ENCODE measurements around the gene SALL4. TPM values are rescaled to one million over a fixed set of nuclear protein-coding genes. Genes with fewer than 3 reads are reported as not detected.
"Not testable (repeated sequence)": the region's sequence is repeated elsewhere in the genome, so short reads cannot be mapped to it uniquely, and the experiment has no call there.

Gene SALL4
- total RNA-seq, 1 experiment from 2014 or later: 279 TPM

DNA sequence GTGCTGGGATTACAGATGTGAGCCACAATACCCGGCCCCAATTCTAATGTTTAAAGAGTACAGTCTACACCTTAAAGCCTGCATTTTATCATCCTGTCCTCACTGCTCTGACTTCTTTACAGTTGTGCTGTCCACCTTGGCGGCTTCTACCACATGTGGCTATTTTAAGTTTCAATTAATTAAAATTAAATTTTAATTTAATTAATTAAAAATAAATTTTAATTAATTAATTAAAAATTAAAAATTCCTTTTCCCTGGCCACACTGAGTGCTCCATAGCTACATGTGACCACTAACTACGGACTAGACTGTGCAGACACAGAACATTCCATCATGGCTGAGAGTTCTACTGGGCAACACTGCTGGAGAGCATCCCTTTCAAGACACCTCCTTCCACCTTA is 61.5 kb downstream of the SALL4 start:
- Mint-ChIP-seq H3K36me3 (ENCODE audit: insufficient read depth in 1 of 3, low read depth in 3 of 3) (no peaks in the 10 kb centered on the region), H3K4me1 (peaks cover 8 to 10% of the 10 kb centered on the region in 2 experiments; a peak in 3 of 4 replicates), H3K4me3 (no peak overlapping the region), H3K27me3 (ENCODE audit: low read depth) (no peaks in the 10 kb centered on the region), H3K9me3 (no peaks in the 10 kb centered on the region), H3K27ac (no peak overlapping the region)
- Histone ChIP-seq H3K23ac (ENCODE audit: insufficient read length, low read depth, low read length) (no peak overlapping the region), H4K5ac (ENCODE audit: insufficient read length, low read depth, low read length) (no peak overlapping the region), H2BK5ac (ENCODE audit: insufficient read length, low read length) (no peak overlapping the region), H3K56ac (ENCODE audit: insufficient read length, low read depth, low read length) (no peak overlapping the region), H3K14ac (ENCODE audit: insufficient read depth, low read length) (no peak overlapping the region), H4K8ac (replicated peaks; ENCODE audit: insufficient read length, low read depth, low read length) (no peak overlapping the region), H2AK5ac (ENCODE audit: insufficient read length, low read length) (no peak overlapping the region), H4K20me1 (ENCODE audit: control insufficient read depth, insufficient read depth, insufficient read length) (no peaks in the 10 kb centered on the region), H3K79me2 (ENCODE audit: insufficient read depth, low read length) (no peaks in the 10 kb centered on the region), H3K4ac (ENCODE audit: low read depth, low read length) (no peak overlapping the region), H2AFZ (ENCODE audit: low read length) (no peak overlapping the region), H3T11ph (ENCODE audit: low read length) (no peak overlapping the region), H3K27me3 (ENCODE audit: insufficient read depth, low read length) (no peaks in the 10 kb centered on the region), H3K23me2 (ENCODE audit: insufficient read length, low read depth, low read length, poor library complexity, severe bottlenecking) (no peaks in the 10 kb centered on the region), H3K27ac (ENCODE audit: insufficient read length, low read depth, low read length) (no peak overlapping the region), H3K79me1 (ENCODE audit: insufficient read depth, low read depth, low read length, poor library complexity, severe bottlenecking) (no peaks in the 10 kb centered on the region), H2BK12ac (ENCODE audit: insufficient read length, low read depth, low read length) (no peak overlapping the region), H3K18ac (ENCODE audit: insufficient read length, low read depth, low read length) (no peak overlapping the region), H2BK15ac (ENCODE audit: low read depth, low read length) (no peak overlapping the region), H3K9me3 (ENCODE audit: control insufficient read depth, low read depth, low read length) (no peaks in the 10 kb centered on the region), H4K91ac (ENCODE audit: insufficient read length, low read depth, low read length) (no peak overlapping the region), H3K4me2 (ENCODE audit: insufficient read depth, insufficient read length, low read length) (no peak overlapping the region), H3K9ac (ENCODE audit: extremely low read depth, insufficient read length, low read length) (no peak overlapping the region), H2BK120ac (ENCODE audit: low read depth, low read length, poor library complexity, severe bottlenecking) (no peak overlapping the region), H3K4me1 (ENCODE audit: insufficient read depth, low read length) (no peaks in the 10 kb centered on the region), H2BK20ac (ENCODE audit: low read depth, low read length, poor library complexity, severe bottlenecking) (no peak overlapping the region)
- no peak for DNase-seq
- TF ChIP-seq, protein P1, sequence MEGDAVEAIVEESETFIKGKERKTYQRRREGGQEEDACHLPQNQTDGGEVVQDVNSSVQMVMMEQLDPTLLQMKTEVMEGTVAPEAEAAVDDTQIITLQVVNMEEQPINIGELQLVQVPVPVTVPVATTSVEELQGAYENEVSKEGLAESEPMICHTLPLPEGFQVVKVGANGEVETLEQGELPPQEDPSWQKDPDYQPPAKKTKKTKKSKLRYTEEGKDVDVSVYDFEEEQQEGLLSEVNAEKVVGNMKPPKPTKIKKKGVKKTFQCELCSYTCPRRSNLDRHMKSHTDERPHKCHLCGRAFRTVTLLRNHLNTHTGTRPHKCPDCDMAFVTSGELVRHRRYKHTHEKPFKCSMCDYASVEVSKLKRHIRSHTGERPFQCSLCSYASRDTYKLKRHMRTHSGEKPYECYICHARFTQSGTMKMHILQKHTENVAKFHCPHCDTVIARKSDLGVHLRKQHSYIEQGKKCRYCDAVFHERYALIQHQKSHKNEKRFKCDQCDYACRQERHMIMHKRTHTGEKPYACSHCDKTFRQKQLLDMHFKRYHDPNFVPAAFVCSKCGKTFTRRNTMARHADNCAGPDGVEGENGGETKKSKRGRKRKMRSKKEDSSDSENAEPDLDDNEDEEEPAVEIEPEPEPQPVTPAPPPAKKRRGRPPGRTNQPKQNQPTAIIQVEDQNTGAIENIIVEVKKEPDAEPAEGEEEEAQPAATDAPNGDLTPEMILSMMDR (conservative IDR thresholded peaks at IDR 0.05): no peak
- WGBS (ENCODE audit: extremely low coverage, insufficient read length, low lambda C conversion rate): no CpG with 5 or more reads among the region's 3 CpGs

DNA sequence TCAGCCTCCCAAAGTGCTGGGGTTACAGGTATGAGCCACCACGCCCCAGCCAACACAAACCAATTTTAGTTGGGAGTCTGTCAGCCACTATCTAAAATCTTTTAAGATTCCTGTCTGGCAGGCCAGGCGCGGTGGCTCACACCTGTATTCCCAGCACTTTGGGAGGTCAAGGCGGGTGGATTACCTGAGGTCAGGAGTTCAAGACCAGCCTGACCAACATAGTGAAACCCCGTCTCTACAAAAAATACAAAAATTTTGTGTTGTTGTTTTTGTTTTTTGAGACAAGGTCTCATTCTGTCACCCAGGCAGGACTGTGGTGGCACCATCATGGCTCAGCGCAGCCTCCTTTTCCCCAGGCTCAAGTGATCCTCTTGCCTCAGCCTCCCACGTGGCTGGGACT is 62.0 kb downstream of the SALL4 start:
- no CpG with 5 or more reads among the region's 7 CpGs for WGBS (ENCODE audit: extremely low coverage, insufficient read length, low lambda C conversion rate)
- H3K4me3 Mint-ChIP-seq; H3K79me2 ChIP-seq (ENCODE audit: insufficient read depth, low read length); H3K36me3 Mint-ChIP-seq (ENCODE audit: insufficient read depth in 1 of 3, low read depth in 3 of 3); H4K8ac ChIP-seq (replicated peaks; ENCODE audit: insufficient read length, low read depth, low read length); H3K27me3 Mint-ChIP-seq (ENCODE audit: low read depth); H2BK120ac ChIP-seq (ENCODE audit: low read depth, low read length, poor library complexity, severe bottlenecking); H3K18ac ChIP-seq (ENCODE audit: insufficient read length, low read depth, low read length); H3K27ac Mint-ChIP-seq; H2BK12ac ChIP-seq (ENCODE audit: insufficient read length, low read depth, low read length); H3K4me2 ChIP-seq (ENCODE audit: insufficient read depth, insufficient read length, low read length); H3K79me1 ChIP-seq (ENCODE audit: insufficient read depth, low read depth, low read length, poor library complexity, severe bottlenecking); H3K23ac ChIP-seq (ENCODE audit: insufficient read length, low read depth, low read length); H3K4me1 ChIP-seq (ENCODE audit: insufficient read depth, low read length); H3T11ph ChIP-seq (ENCODE audit: low read length); H4K91ac ChIP-seq (ENCODE audit: insufficient read length, low read depth, low read length); H3K23me2 ChIP-seq (ENCODE audit: insufficient read length, low read depth, low read length, poor library complexity, severe bottlenecking); H2AK5ac ChIP-seq (ENCODE audit: insufficient read length, low read length); H2BK5ac ChIP-seq (ENCODE audit: insufficient read length, low read length); DNase-seq; H2BK20ac ChIP-seq (ENCODE audit: low read depth, low read length, poor library complexity, severe bottlenecking); H3K14ac ChIP-seq (ENCODE audit: insufficient read depth, low read length); H3K27ac ChIP-seq (ENCODE audit: insufficient read length, low read depth, low read length); H3K9ac ChIP-seq (ENCODE audit: extremely low read depth, insufficient read length, low read length); H3K27me3 ChIP-seq (ENCODE audit: insufficient read depth, low read length); H3K9me3 Mint-ChIP-seq; H3K56ac ChIP-seq (ENCODE audit: insufficient read length, low read depth, low read length); H4K20me1 ChIP-seq (ENCODE audit: control insufficient read depth, insufficient read depth, insufficient read length); H2BK15ac ChIP-seq (ENCODE audit: low read depth, low read length); H3K4ac ChIP-seq (ENCODE audit: low read depth, low read length); H3K9me3 ChIP-seq (ENCODE audit: control insufficient read depth, low read depth, low read length); H4K5ac ChIP-seq (ENCODE audit: insufficient read length, low read depth, low read length); H2AFZ ChIP-seq (ENCODE audit: low read length): not testable (repeated sequence)
- peaks cover 10 to 13% of the 10 kb centered on the region in 2 experiments; a peak in 3 of 4 replicates for H3K4me1 Mint-ChIP-seq
